Natural killer cell treated with Interleukin-12 subunit alpha and Interleukin-12 subunit beta and Interleukin-15 and Interleukin-18, amount 100 ng/mL, for 72 hours (primary cell): Measurements from ENCODE around the gene DLGAP1. TPM values are rescaled to one million over a fixed set of nuclear protein-coding genes. Genes with fewer than 3 reads are reported as not detected.
"Not testable (repeated sequence)": the region's sequence is repeated elsewhere in the genome, so short reads cannot be mapped to it uniquely, and the experiment has no call there.

Experiments
- ATAC-seq, 2 donors: fragments of 150-1000 bp; cut with Tn5 transposase in 1 of 2; sonication (Bioruptor Pico), chemical (Tn5 transposase) in 1 of 2; 2 replicates each; pipeline ENCODE4 v1.10.0; 2021
- DNase-seq: peaks from one replicate; pipeline ENCODE4 v3.0.0; 2022; ENCODE audit warnings: low spot score
- H3K27ac Mint-ChIP-seq, 2 donors: 1 replicate in 1 of 2; 2 replicates in 1 of 2; pipeline ENCODE4 v1.8.0; 2022; ENCODE audit warnings: mixed read lengths in 2 of 2, mild to moderate bottlenecking in 1 of 2, moderate library complexity in 1 of 2
- H3K27me3 Mint-ChIP-seq, 2 donors: 1 replicate in 1 of 2; 2 replicates in 1 of 2; pipeline ENCODE4 v1.8.0; 2022; ENCODE audit warnings: mixed read lengths in 2 of 2
- H3K36me3 Mint-ChIP-seq: one replicate; pipeline ENCODE4 v1.8.0; 2022; ENCODE audit warnings: mixed read lengths
- H3K4me1 Mint-ChIP-seq, 2 donors: 1 replicate in 1 of 2; 2 replicates in 1 of 2; pipeline ENCODE4 v1.8.0; 2022; ENCODE audit warnings: low read depth in 2 of 2, mixed read lengths in 2 of 2, mild to moderate bottlenecking in 1 of 2
- H3K4me3 Mint-ChIP-seq: one replicate; pipeline ENCODE4 v1.8.0; 2022; ENCODE audit warnings: mixed read lengths
- H3K9me3 Mint-ChIP-seq: 2 replicates; pipeline ENCODE4 v1.8.0; 2022; ENCODE audit warnings: mixed read lengths
- total RNA-seq, 2 donors: library from RNA; stranded (reverse); gene quantifications; one replicate each; pipeline ENCODE4 v1.2.3, GENCODE V29; 2022

The DLGAP1 gene
- total RNA-seq, 2 donors from 2014 or later: not detected

DNA sequence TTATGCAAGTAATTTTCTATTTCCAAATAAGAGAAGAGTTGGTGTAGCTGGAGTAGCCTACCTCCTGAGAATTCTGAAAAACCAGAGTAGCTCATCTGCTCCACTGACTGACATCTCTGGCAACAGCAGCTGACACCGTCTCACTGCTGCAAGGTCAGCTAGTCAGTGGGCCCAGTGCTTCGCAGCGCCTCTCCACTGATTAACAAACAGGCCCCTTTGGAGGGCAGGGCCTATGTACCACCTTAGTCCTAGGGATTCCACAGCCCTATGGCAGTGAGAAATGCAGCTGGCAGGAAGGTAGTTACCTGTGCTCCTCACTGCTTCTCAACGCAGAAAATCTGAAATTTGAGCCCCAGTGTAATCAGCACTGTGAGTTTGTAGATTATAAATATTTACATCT is 97.5 kb downstream of the DLGAP1 start:
- H3K4me1 Mint-ChIP-seq: no peaks in the 10 kb centered on the region
- no peak overlapping the region for H3K4me3 Mint-ChIP-seq
- peaks cover 14% of the 10 kb centered on the region for H3K36me3 Mint-ChIP-seq
- H3K27me3 Mint-ChIP-seq: no peaks in the 10 kb centered on the region
- no peak for DNase-seq
- peaks cover 30% of the 10 kb centered on the region for H3K9me3 Mint-ChIP-seq
- no peak overlapping the region for H3K27ac Mint-ChIP-seq
- ATAC-seq: no peak

DNA sequence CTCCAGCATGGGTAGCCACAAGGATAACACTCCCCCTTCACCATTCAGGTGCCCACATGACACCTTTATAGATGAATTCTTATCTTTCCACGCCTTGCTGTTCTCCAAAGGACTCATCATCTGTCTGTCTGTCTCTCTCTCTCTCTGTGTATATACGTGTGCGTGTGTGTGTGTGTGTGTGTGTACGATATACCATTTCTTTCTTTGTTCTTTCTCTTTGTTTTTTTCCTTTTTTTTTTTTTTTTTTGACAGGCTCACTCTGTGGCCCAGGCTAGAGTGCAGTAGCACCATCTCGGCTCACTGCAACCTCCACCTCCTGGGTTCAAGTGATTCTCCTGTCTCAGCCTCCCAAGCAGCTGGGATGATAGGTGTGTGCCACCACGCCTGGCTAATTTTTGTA is 98.2 kb downstream of the DLGAP1 start:
- no peak overlapping the region for H3K27ac Mint-ChIP-seq
- ATAC-seq: no peak
- no peaks in the 10 kb centered on the region for H3K4me1 Mint-ChIP-seq
- H3K27me3 Mint-ChIP-seq: no peaks in the 10 kb centered on the region
- no peak for DNase-seq
- peaks cover 31% of the 10 kb centered on the region for H3K9me3 Mint-ChIP-seq
- peaks cover 10% of the 10 kb centered on the region for H3K36me3 Mint-ChIP-seq
- no peak overlapping the region for H3K4me3 Mint-ChIP-seq

DNA sequence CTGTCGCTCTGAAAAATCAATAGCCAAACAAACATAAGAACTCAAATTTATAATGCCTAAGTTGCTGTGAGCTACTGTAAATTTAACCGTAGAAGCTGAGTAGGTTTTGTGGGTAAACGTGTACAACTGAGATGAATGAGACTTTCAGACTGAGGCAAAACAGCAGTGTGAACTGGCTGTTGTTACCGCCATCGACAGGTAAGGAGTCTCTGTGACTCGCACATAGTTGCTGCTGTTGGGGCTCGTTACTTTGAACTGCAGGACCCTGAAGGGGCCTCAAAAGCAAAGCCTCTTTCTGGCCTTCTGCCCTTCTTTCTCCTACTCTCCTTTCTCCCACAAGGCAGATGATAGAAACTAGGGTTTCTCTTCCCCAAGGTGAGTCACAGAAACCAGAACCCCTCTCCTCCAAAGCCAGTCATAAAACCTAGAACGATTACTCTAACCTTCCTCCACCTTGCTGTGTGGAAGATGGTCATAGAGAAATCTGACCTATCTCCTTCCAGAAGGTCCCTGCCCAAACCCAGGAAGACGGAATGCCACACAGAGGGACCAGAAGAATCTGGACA is 101.2 kb downstream of the DLGAP1 start:
- DNase-seq: no peak
- Mint-ChIP-seq H3K27ac (no peak overlapping the region), H3K36me3 (no peaks in the 10 kb centered on the region), H3K27me3 (no peaks in the 10 kb centered on the region), H3K4me3 (no peak overlapping the region), H3K9me3 (peaks cover 23% of the 10 kb centered on the region), H3K4me1 (no peaks in the 10 kb centered on the region)
- ATAC-seq: no peak

DNA sequence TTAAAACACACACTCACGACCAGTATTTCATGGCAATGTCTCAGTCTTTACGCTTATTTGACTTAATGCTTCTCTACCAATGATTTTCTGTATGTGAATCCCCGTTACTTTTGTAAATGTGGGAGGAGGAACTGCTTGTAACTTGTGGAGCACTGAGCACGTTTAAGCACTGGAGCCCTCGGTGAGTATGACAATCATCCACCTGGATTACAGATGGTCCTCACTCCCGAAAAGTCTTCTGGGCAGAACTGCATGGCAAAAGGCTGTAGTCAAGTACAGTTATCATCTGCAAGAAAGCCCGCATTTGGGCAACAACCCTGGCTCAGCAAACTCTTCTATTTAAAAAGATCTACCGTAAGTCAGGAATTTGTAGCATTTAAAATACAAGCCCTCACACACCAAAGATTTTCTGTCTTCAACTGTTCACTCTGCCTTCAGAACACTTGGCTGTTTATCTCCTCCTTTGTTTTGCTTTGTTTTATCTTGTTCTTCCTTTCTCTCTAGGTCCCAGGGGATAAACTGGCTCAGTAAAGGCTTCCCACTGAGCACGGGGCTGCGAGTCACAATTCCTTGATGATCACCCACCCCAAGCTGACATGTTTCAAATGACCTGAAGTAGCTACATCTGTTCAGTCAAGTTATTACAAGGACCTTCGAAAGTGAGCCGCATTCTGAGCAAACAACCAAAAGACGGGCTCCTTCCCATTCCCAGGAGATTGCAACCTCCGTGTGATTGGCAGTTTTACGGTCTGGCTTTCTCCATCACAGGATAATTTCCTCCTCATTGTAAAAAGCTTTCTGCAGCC is 102.2 kb downstream of the DLGAP1 start:
- no peaks in the 10 kb centered on the region for H3K36me3 Mint-ChIP-seq
- no peak overlapping the region for H3K27ac Mint-ChIP-seq
- H3K4me1 Mint-ChIP-seq: no peaks in the 10 kb centered on the region
- ATAC-seq (no peak), DNase-seq (no peak)
- H3K9me3 Mint-ChIP-seq: peaks cover 27% of the 10 kb centered on the region
- H3K4me3 Mint-ChIP-seq: no peak overlapping the region
- no peaks in the 10 kb centered on the region for H3K27me3 Mint-ChIP-seq

DNA sequence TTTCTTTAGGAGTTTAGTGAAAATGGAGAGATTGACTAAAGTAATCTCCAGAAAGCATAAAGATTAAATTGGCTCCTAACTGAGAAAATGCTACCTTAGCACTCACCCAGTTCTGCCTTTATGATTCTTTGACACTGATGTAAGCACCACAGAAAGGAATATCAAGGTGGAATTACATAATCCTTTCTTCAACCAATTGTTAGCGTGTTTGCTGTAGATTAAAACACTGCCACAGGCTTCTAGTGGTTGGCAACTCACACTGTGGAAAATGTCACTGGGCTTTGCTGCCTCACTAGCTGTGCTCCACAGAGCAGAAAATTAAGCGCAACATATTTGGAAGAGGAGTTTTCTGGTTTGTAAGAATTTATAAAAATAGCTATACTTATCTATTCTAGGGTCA is 104.1 kb downstream of the DLGAP1 start:
- ATAC-seq (no peak), DNase-seq (no peak)
- Mint-ChIP-seq H3K4me1 (no peaks in the 10 kb centered on the region), H3K4me3 (no peak overlapping the region), H3K36me3 (no peaks in the 10 kb centered on the region), H3K27me3 (no peaks in the 10 kb centered on the region), H3K9me3 (peaks cover 16% of the 10 kb centered on the region), H3K27ac (no peak overlapping the region)

DNA sequence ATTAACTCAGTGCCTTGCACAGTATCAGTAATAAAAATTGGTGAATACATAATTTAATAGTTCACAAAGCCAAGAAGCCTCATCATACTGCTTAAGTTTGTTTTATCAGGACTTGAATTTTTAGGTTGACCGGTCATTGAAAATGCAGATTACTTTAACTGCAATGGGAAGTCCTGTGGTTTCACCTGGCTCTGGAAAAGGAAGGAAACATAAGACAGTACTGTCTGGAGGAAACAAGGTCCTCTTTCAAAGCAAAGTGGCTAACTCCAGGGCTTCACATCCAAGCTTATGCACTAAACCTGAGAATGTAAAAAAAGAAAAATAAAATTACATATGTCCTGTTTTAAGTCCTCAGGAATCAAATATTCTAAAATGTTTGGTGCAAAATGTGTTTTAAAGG is 119.7 kb downstream of the DLGAP1 start:
- Mint-ChIP-seq H3K4me1 (no peaks in the 10 kb centered on the region), H3K27me3 (no peaks in the 10 kb centered on the region), H3K27ac (no peak overlapping the region), H3K4me3 (no peak overlapping the region), H3K9me3 (peaks cover 14% of the 10 kb centered on the region), H3K36me3 (peaks cover 4% of the 10 kb centered on the region)
- ATAC-seq (no peak), DNase-seq (no peak)

DNA sequence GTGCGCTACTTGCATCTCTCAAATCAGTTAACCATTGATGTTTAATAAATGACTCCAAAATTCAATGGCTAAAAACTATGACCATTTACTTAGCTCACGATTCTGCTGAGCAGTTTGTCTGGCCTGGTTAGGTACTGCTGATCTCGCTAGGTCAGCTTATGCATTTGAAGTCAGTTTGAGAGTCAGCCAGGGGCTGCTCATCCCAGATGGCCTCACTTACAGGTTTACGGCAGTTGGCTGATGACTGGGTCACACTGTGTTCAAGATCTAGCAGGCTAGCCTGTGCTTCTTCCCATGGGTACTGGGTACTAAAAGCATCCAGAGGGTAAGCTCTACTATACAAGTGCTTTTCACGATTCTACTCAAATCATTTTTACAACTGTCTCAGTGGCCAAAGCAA is 122.1 kb downstream of the DLGAP1 start:
- H3K27ac Mint-ChIP-seq: no peak overlapping the region
- peaks cover 14% of the 10 kb centered on the region for H3K9me3 Mint-ChIP-seq
- no peaks in the 10 kb centered on the region for H3K4me1 Mint-ChIP-seq
- peaks cover 4% of the 10 kb centered on the region for H3K36me3 Mint-ChIP-seq
- H3K4me3 Mint-ChIP-seq: no peak overlapping the region
- DNase-seq: no peak
- no peaks in the 10 kb centered on the region for H3K27me3 Mint-ChIP-seq
- no peak for ATAC-seq

DNA sequence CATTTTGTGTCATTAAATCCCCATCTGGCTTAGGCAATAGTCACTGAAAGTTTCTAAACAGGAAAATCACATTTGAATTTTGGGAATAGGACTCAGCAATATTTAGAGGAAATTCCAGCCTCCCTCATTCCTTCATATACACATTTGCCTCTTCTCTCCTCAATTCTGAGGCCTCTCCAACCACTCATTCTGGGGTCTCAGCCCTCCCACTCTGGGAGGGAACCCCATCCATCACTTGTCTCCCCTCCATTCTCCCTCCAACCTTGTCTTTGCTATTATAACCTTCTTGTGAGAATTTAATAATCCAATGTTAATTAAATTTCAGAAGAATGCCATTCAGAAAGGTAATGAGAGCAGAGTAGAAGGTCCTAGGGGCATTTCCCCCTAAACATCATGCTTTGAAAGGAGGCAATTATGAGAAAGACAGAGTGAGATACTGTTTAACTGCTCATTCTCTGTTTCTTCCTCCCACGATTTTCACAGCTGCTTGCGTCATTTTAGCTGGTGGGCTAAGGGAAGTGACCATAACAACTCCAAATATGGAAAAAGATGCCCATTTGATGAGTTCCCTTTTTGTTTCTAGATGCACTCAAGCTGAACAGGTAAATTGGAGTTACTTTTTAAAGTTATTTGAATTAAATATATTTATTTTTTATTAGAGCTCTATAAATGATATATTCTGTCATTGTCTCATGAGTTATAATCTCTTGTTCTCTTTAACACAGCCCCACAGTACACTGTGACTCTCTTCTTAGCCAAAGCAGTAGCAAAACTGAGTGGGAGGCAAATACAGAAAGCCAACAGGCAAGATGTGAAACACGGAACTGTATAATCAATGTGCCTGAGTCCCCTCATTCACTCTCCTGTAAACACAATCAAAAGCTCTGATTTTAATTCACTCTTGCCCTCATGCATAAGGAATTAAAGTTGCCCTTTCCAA is 135.1 kb downstream of the DLGAP1 start:
- H3K27ac Mint-ChIP-seq: no peak overlapping the region
- ATAC-seq (no peak), DNase-seq (no peak)
- no peaks in the 10 kb centered on the region for H3K27me3 Mint-ChIP-seq
- peaks cover 7% of the 10 kb centered on the region for H3K9me3 Mint-ChIP-seq
- H3K4me3 Mint-ChIP-seq: no peak overlapping the region
- no peaks in the 10 kb centered on the region for H3K4me1 Mint-ChIP-seq
- H3K36me3 Mint-ChIP-seq: peaks cover 4% of the 10 kb centered on the region

DNA sequence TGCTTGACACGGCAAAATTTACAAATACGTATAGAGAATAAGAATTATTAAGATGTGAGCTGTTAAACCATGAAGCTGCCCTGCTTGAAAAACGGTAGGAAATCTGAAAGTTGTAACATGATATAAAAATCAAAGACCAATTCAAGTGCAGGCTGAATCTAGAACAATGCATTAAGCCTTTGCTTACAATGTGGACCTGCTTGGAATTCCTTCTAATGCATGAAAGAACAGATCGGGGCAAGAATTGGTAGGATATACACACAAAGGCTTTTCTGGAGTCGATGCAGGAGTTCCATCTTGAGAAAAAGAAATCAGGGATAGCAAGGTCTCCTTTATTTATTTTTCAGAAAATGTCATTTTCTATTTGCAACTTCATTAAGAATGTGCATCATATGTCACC is 136.8 kb downstream of the DLGAP1 start:
- Mint-ChIP-seq H3K9me3 (peaks cover under 1% of the 10 kb centered on the region), H3K4me3 (no peak overlapping the region), H3K36me3 (no peaks in the 10 kb centered on the region), H3K4me1 (no peaks in the 10 kb centered on the region), H3K27ac (no peak overlapping the region), H3K27me3 (no peaks in the 10 kb centered on the region)
- no peak for DNase-seq
- ATAC-seq: no peak

DNA sequence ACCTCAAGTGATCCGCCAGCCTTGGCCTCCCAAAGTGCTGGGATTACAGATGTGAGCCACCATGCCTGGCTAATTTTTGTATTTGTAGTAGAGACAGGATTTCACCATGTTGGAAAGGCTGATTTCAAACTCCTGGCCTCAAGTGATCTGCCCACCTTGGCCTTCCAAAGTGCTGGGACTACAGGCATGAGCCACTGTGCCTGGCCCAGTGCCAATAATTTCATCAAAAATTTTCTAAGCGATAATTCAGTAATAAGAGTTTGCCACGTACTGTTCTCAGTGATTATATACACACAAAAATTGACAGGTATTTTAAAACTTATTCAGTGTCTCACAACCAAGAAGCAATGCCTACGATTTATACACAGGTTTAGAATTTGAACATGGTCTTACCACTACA is 143.2 kb downstream of the DLGAP1 start:
- not testable (repeated sequence) for H3K9me3 Mint-ChIP-seq, ATAC-seq, H3K27ac Mint-ChIP-seq, DNase-seq, H3K4me1 Mint-ChIP-seq, H3K36me3 Mint-ChIP-seq, H3K27me3 Mint-ChIP-seq, H3K4me3 Mint-ChIP-seq

DNA sequence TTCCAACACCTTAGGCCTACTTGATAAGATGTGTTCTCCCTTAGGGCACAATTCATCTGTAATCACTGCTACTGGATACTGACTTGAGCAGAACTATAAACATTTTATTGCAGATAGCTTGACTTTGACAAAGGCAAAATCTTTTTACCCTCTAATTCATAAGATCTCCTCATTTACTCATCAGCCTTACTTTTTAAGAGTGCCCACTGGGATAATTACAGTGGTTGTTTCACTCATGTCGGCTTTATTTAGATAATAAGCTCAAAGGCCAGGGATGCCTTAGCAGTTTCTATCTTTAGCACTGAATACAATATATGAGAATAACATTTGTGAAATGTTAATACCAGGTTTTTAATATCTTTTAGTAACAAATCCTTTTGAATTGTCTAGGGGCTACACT is 144.0 kb downstream of the DLGAP1 start:
- no peaks in the 10 kb centered on the region for H3K36me3 Mint-ChIP-seq
- no peak overlapping the region for H3K4me3 Mint-ChIP-seq
- H3K4me1 Mint-ChIP-seq: no peaks in the 10 kb centered on the region
- H3K27me3 Mint-ChIP-seq: no peaks in the 10 kb centered on the region
- peaks cover 10% of the 10 kb centered on the region for H3K9me3 Mint-ChIP-seq
- no peak for ATAC-seq
- DNase-seq: no peak
- no peak overlapping the region for H3K27ac Mint-ChIP-seq

DNA sequence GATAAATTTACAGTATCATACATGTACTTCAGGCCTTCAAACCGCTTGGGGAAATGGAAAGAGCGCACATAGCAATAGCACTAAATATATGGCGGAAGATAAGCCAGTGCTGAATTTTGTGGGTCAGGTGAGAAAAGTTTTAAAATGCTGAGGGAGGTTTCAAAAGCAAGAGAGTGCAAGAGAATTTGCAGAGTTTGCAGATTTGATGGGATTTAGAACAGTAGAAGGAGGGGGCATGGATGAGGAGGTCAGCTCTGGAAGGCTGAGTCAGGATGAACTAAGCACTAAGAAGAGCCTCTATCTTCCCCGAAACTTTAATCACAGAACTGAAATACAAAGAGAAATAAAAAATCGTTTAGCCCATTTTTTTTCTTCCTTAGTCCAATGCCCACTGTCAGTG is 145.9 kb downstream of the DLGAP1 start:
- Mint-ChIP-seq H3K9me3 (peaks cover 18% of the 10 kb centered on the region), H3K36me3 (no peaks in the 10 kb centered on the region), H3K4me3 (no peak overlapping the region), H3K4me1 (no peaks in the 10 kb centered on the region), H3K27me3 (no peaks in the 10 kb centered on the region), H3K27ac (no peak overlapping the region)
- ATAC-seq (no peak), DNase-seq (no peak)

DNA sequence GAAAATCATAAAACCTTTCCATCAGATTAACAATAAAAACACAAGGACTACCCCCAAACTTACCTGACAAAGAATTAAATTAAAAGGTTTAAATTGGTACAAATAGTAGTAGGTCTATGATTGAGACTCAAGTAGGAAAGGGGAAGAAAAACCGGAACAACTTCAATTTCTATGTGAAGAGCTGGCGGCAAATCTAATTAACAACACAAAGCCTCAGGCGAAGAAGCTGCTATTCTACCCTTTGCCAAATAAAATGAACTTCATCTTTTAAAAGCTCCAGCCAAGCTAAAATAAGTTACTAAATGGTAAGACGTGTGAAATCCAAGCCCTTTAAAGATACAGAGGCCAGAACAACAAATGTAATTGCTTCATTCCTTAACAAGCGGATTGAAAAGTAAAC is 146.5 kb downstream of the DLGAP1 start:
- DNase-seq (no peak), ATAC-seq (no peak)
- H3K4me1 Mint-ChIP-seq: no peaks in the 10 kb centered on the region
- H3K27me3 Mint-ChIP-seq: no peaks in the 10 kb centered on the region
- no peak overlapping the region for H3K27ac Mint-ChIP-seq
- no peak overlapping the region for H3K4me3 Mint-ChIP-seq
- H3K36me3 Mint-ChIP-seq: no peaks in the 10 kb centered on the region
- peaks cover 18% of the 10 kb centered on the region for H3K9me3 Mint-ChIP-seq

DNA sequence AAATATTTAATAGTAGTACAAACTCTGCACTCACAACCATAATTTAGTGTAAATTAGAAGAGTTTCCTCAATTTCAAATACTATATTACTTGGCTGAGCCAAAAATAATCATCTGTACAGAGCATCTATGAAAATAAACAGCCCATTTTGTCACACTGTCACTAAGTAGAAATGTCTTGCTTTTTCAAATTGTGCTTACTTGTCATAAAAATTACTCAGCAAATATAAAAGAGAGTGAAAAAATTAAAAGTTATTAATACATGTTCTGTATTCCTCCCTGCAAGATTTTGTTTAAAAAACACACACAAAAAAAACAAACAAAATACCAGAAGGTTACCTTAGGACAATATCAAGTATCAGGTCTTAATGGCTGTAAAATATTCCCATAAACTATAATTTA is 155.7 kb downstream of the DLGAP1 start:
- DNase-seq (no peak), ATAC-seq (no peak)
- H3K4me1 Mint-ChIP-seq: no peaks in the 10 kb centered on the region
- no peak overlapping the region for H3K27ac Mint-ChIP-seq
- no peak overlapping the region for H3K4me3 Mint-ChIP-seq
- H3K9me3 Mint-ChIP-seq: peaks cover 14% of the 10 kb centered on the region
- H3K27me3 Mint-ChIP-seq: no peaks in the 10 kb centered on the region
- H3K36me3 Mint-ChIP-seq: no peaks in the 10 kb centered on the region
